ENCODE measurements around the gene IFNG-AS1. TPM values are rescaled to one million over a fixed set of nuclear protein-coding genes. Genes with fewer than 3 reads are reported as not detected.

IFNG-AS1 gene
- total RNA-seq, 4 donors from 2014 or later = 0.22 to 0.68 (median 0.65) TPM; not detected in 1

- TF ChIP-seq CTCF (IDR thresholded peaks at IDR 0.05; ENCODE audit: low read depth) = no peak
Observed at GRCh38 chr12:67977668-67978067, 11.6 kb upstream of the IFNG-AS1 start.

GRCh38 chr12:67980391-67980790 lies 8.9 kb upstream of the IFNG-AS1 start:
- no peak for TF ChIP-seq CTCF (IDR thresholded peaks at IDR 0.05; ENCODE audit: low read depth)

GRCh38 chr12:67981287-67982162 lies 7.7 kb upstream of the IFNG-AS1 start:
- TF ChIP-seq CTCF (IDR thresholded peaks at IDR 0.05; ENCODE audit: low read depth) = no peak

- no peak for TF ChIP-seq CTCF (IDR thresholded peaks at IDR 0.05; ENCODE audit: low read depth)
Observed at GRCh38 chr12:67982164-67982563, 7.1 kb upstream of the IFNG-AS1 start.

GRCh38 chr12:67986632-67987031 lies 2.6 kb upstream of the IFNG-AS1 start:
- TF ChIP-seq CTCF (IDR thresholded peaks at IDR 0.05; ENCODE audit: low read depth) = no peak

GRCh38 chr12:67988601-67989021 lies 636 bp upstream of the IFNG-AS1 start:
- TF ChIP-seq CTCF (IDR thresholded peaks at IDR 0.05; ENCODE audit: low read depth) = no peak

GRCh38 chr12:67991158-67991557 lies 1.9 kb downstream of the IFNG-AS1 start:
- no peak for TF ChIP-seq CTCF (IDR thresholded peaks at IDR 0.05; ENCODE audit: low read depth)

Measured in subcutaneous adipose tissue (tissue), 4 donors.